Neural progenitor cell (in vitro differentiated cells): ENCODE results near the gene PSMB2.

Experiments used
- EZH2 ChIP-seq: fragments of 200-600 bp; sonication (generic); IDR thresholded peaks from 2 replicates; pipeline ENCODE4 v1.6.1; 2017; ENCODE audit warnings: antibody characterized with exemption, mild to moderate bottlenecking, moderate library complexity
- EZH2phosphoT487 ChIP-seq: fragments of 200-600 bp; sonication (generic); IDR thresholded peaks from 2 replicates; pipeline ENCODE4 v1.6.1; 2017; ENCODE audit warnings: antibody characterized with exemption
- TF ChIP-seq, protein P1 (sequence below): fragments of 200-600 bp; sonication (generic); IDR thresholded peaks from 2 replicates; pipeline ENCODE4 v1.5.1; 2017; ENCODE audit warnings: antibody characterized with exemption, mild to moderate bottlenecking

- TF ChIP-seq, protein P1, sequence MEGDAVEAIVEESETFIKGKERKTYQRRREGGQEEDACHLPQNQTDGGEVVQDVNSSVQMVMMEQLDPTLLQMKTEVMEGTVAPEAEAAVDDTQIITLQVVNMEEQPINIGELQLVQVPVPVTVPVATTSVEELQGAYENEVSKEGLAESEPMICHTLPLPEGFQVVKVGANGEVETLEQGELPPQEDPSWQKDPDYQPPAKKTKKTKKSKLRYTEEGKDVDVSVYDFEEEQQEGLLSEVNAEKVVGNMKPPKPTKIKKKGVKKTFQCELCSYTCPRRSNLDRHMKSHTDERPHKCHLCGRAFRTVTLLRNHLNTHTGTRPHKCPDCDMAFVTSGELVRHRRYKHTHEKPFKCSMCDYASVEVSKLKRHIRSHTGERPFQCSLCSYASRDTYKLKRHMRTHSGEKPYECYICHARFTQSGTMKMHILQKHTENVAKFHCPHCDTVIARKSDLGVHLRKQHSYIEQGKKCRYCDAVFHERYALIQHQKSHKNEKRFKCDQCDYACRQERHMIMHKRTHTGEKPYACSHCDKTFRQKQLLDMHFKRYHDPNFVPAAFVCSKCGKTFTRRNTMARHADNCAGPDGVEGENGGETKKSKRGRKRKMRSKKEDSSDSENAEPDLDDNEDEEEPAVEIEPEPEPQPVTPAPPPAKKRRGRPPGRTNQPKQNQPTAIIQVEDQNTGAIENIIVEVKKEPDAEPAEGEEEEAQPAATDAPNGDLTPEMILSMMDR = no peak
- TF ChIP-seq EZH2phosphoT487 = no peak
- no peak for TF ChIP-seq EZH2
Observed at GRCh38 chr1:35555212-35555584, 86.1 kb downstream of the PSMB2 start.
